Endothelial cell of umbilical vein (primary cell): ENCODE results near the gene WDR86. TPM values are rescaled to one million over a fixed set of nuclear protein-coding genes. Genes with fewer than 3 reads are reported as not detected.

Experiments used
- BruUV-seq: library from RNA; stranded (reverse); fragments of 400-500 nt; replicated peaks from 2 replicates; lab custom pipeline; 2021; lab: Mats Ljungman, UMichigan
- CTCF ChIA-PET: fragments of 300-600, 350-600 bp; sonication (Branson Sonifier 250); formaldehyde crosslinking; loops from one replicate; lab custom pipeline; 2021; ENCODE audit warnings: antibody characterized with exemption, inconsistent platforms; lab: Charles Lee
- POLR2A ChIA-PET: fragments of 300-600, 350-600 bp; sonication (Branson Sonifier 250); formaldehyde crosslinking; loops from one replicate; lab custom pipeline; 2021; ENCODE audit warnings: antibody characterized with exemption, inconsistent platforms; lab: Charles Lee
- DNase-seq: peaks from one replicate; pipeline ENCODE4 v3.0.0-alpha.2; 2011; ENCODE audit warnings: low read depth, low spot score
- FAIRE-seq: peaks from 2 replicates; lab custom pipeline; 2011; peaks lifted over from hg19 to GRCh38; lab: Jason Lieb, UNC
- H2AFZ ChIP-seq: 2 replicates; pipeline ENCODE4 v1.6.0; 2012; ENCODE audit warnings: low read depth, low read length, control low read depth, inconsistent platforms
- H3K27ac ChIP-seq: 2 replicates; pipeline ENCODE4 v1.5.1; 2011; ENCODE audit warnings: low read depth, mild to moderate bottlenecking, control low read depth, low read length, moderate library complexity; ENCODE audit not compliant: insufficient read depth
- H3K27me3 ChIP-seq, 2 experiments: 2 replicates each; pipeline versions ENCODE4 v1.6.0 to v1.6.1; 2011; ENCODE audit warnings: low read length in 2 of 2, mixed read lengths in 1 of 2; ENCODE audit not compliant: control insufficient read depth in 2 of 2, insufficient read depth in 2 of 2
- H3K36me3 ChIP-seq, 2 experiments: 2 replicates in 1 of 2; 3 replicates in 1 of 2; pipeline ENCODE4 v1.5.1; 2011; ENCODE audit warnings: low read length in 2 of 2, mild to moderate bottlenecking in 1 of 2, moderate library complexity in 1 of 2; ENCODE audit not compliant: control insufficient read depth in 2 of 2, insufficient read depth in 2 of 2; ENCODE audit errors: extremely low read depth in 1 of 2
- H3K4me1 ChIP-seq: 3 replicates; pipeline ENCODE4 v1.5.1; 2011; ENCODE audit warnings: mild to moderate bottlenecking, low read length; ENCODE audit not compliant: control insufficient read depth, insufficient read depth; ENCODE audit errors: extremely low read depth
- H3K4me2 ChIP-seq: 2 replicates; pipeline ENCODE4 v1.6.1; 2011; ENCODE audit warnings: low read length, control low read depth, mixed read lengths; ENCODE audit not compliant: insufficient read depth
- H3K4me3 ChIP-seq, 3 experiments: fragments of 200-600 bp in 1 of 3; sonication (generic), shearing (Covaris generic) in 1 of 3; replicated peaks in 1 of 3; 2 replicates each; pipeline ENCODE4 v1.5.1; 2011 to 2016; ENCODE audit warnings: control low read depth in 3 of 3, low read length in 3 of 3, mild to moderate bottlenecking in 2 of 3, inconsistent platforms in 1 of 3, low read depth in 1 of 3, moderate library complexity in 1 of 3; ENCODE audit not compliant: insufficient read depth in 1 of 3
- H3K79me2 ChIP-seq: 2 replicates; pipeline ENCODE4 v1.6.0; 2012; ENCODE audit warnings: low read length, inconsistent platforms; ENCODE audit not compliant: control insufficient read depth, insufficient read depth
- H3K9ac ChIP-seq: replicated peaks from 2 replicates; pipeline ENCODE3; 2011; ENCODE audit warnings: low read length, control low read depth; ENCODE audit not compliant: insufficient read depth; ENCODE audit errors: extremely low read depth
- H3K9me1 ChIP-seq: replicated peaks from 3 replicates; pipeline ENCODE4 v1.6.0; 2011; ENCODE audit warnings: mild to moderate bottlenecking, low read length; ENCODE audit not compliant: control insufficient read depth, insufficient read depth; ENCODE audit errors: extremely low read depth
- H3K9me3 ChIP-seq: replicated peaks from 2 replicates; pipeline ENCODE4 v1.5.1; 2012; ENCODE audit warnings: low read length, inconsistent platforms; ENCODE audit not compliant: control insufficient read depth, insufficient read depth
- H4K20me1 ChIP-seq: replicated peaks from 2 replicates; pipeline ENCODE3; 2011; ENCODE audit warnings: mild to moderate bottlenecking, low read length; ENCODE audit not compliant: control insufficient read depth, insufficient read depth; ENCODE audit errors: extremely low read depth
- CTCF ChIP-seq, 2 donors: IDR thresholded peaks; 1 replicate in 1 of 2; 2 replicates in 1 of 2; pipeline ENCODE4 v1.5.1; 2011; ENCODE audit warnings: low read length in 2 of 2, mild to moderate bottlenecking in 2 of 2, moderate library complexity in 2 of 2, control low read depth in 1 of 2, inconsistent platforms in 1 of 2, low read depth in 1 of 2; ENCODE audit not compliant: insufficient read depth in 1 of 2; ENCODE audit errors: extremely low read depth in 1 of 2
- EZH2 ChIP-seq: IDR thresholded peaks from 2 replicates; pipeline ENCODE4 v1.6.1; 2012; ENCODE audit warnings: borderline replicate concordance, low read depth, mild to moderate bottlenecking, moderate library complexity, low read length, inconsistent platforms; ENCODE audit not compliant: severe bottlenecking
- FOS ChIP-seq: IDR thresholded peaks from 2 replicates; pipeline ENCODE4 v1.6.1; 2011; ENCODE audit warnings: mild to moderate bottlenecking, low read length, moderate library complexity, borderline replicate concordance; ENCODE audit not compliant: insufficient read depth
- GATA2 ChIP-seq: IDR thresholded peaks from 2 replicates; pipeline ENCODE4 v1.7.0; 2011; ENCODE audit warnings: low read depth, mild to moderate bottlenecking, moderate library complexity, mixed read lengths, low read length; ENCODE audit not compliant: insufficient read length, insufficient read depth
- MYC ChIP-seq: IDR thresholded peaks from one replicate; pipeline ENCODE4 v1.6.1; 2011; ENCODE audit warnings: mild to moderate bottlenecking, low read depth, low read length
- POLR2A ChIP-seq: IDR thresholded peaks from 2 replicates; pipeline ENCODE4 v1.6.1; 2012; ENCODE audit warnings: low read depth, mild to moderate bottlenecking, control low read depth, low read length
- POLR2AphosphoS5 ChIP-seq: IDR thresholded peaks from 2 replicates; pipeline ENCODE4 v1.6.1; 2012; ENCODE audit warnings: low read depth, mild to moderate bottlenecking, control low read depth, low read length, moderate library complexity; ENCODE audit not compliant: insufficient read depth
- dilution Hi-C: fragments of 300-500 bp; cut with MboI; formaldehyde crosslinking; loops from one replicate; pipeline ENCODE4 v1.15.0; 2019; ENCODE audit warnings: low sequenced_read_pairs; ENCODE audit not compliant: extremely low pct_ligation_motif_present
- intact Hi-C: fragments of 100-400 bp; cut with micrococcal nuclease; formaldehyde crosslinking; loops from one replicate; pipeline ENCODE4 v1.10.0; 2022
- polyA plus RNA-seq, 4 experiments: library from polyadenylated mRNA; depleted of rRNA in 3 of 4; stranded (reverse) in 3 of 4; unstranded in 1 of 4; fragments of >200 nt; gene quantifications; 2 replicates each; pipeline versions ENCODE4 v1.2.1 to v1.2.3, GENCODE V29; 2011 to 2012; ENCODE audit warnings: missing spikeins in 1 of 4
- total RNA-seq: library from RNA; stranded (reverse); gene quantifications from 2 replicates; pipeline ENCODE4 v1.2.3, GENCODE V29; 2021
- TF ChIP-seq, protein P1 (sequence below): IDR thresholded peaks from 2 replicates; pipeline ENCODE4 v1.6.1; 2011; ENCODE audit not compliant: insufficient read depth, insufficient read length

The WDR86 gene
- total and polyA plus RNA-seq, 2 donors (not counting 3 experiments of a cell fraction or from before 2014, with no cell fraction given) = not detected

DNA sequence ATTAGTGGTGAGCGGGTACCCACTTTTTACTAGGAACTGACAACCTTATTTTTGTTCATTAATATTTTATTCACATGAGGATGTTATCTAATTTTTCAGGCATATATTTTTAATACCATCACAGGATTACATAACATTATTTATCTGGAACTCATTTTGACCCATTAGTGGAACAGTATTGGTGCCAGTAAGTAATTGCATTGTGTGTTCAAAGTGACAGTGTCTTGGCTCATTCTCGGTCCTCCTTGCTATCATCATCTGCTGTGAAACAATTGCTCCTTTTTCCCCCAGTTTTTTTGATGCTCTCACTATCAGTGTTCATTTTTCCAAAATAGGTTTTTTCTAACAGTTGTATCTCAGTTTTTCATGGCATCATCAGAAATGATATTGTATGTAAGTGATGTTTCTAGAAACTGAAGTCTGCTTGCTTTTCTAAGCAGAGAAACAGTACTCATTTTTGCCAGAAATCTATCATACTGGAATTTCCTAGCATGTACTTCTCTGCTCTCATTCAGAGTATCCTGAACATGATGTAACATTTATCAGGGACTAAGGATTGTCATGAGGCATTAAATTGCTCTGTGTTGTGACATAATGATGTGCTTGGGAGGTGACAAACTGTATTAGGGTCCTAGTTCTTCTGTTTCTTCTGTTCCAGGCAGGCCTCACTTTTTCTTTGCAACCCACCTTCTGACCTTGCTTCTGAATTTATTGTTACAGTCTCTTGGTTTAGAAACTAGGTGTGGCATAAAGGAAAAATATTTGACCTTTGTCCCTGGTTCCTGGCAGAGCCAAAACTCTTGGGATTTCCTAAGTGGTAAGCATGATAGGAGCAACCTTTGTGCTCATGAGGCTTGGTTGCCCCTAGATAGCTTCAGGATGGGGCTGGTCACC, 64.0 kb downstream of the WDR86 start:
- CTCF ChIA-PET = interaction anchor here (0.5 kb wide), 1 partner anchor 188 kb away, joined by 4 read pairs; no protein-coding TSS in a partner anchor
- no TSS peak for BruUV-seq

More for the DNA sequence above, 64.0 kb downstream of the WDR86 start:
- no peaks in the 10 kb centered on the region for H3K9me3 ChIP-seq
- H3K27ac ChIP-seq = no peak overlapping the region
- POLR2A ChIA-PET = no interaction called here
- DNase-seq = no peak
- FAIRE-seq = peak; percentile 26
- H4K20me1 ChIP-seq = no peaks in the 10 kb centered on the region
- no peak for TF ChIP-seq POLR2AphosphoS5
- no peak for TF ChIP-seq CTCF (IDR thresholded peaks at IDR 0.05; ENCODE audit: extremely low read depth in 1 of 2, insufficient read depth in 1 of 2, low read depth in 1 of 2, low read length in 2 of 2)
- no peak for TF ChIP-seq POLR2A
- TF ChIP-seq MYC = no peak
- TF ChIP-seq FOS = no peak
- no peak for TF ChIP-seq EZH2
- TF ChIP-seq GATA2 = no peak
- TF ChIP-seq, protein P1, sequence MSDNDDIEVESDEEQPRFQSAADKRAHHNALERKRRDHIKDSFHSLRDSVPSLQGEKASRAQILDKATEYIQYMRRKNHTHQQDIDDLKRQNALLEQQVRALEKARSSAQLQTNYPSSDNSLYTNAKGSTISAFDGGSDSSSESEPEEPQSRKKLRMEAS = no peak
- H3K36me3 ChIP-seq = peaks cover 7 to 10% of the 10 kb centered on the region in 2 experiments
- intact Hi-C loops (no loop called here), dilution Hi-C loops (no loop called here)
- H3K9ac ChIP-seq = no peak overlapping the region
- no peaks in the 10 kb centered on the region for H3K9me1 ChIP-seq
- no peak overlapping the region for H2AFZ ChIP-seq
- no peak overlapping the region for H3K4me3 ChIP-seq
- peaks cover 15% of the 10 kb centered on the region for H3K4me1 ChIP-seq
- H3K4me2 ChIP-seq = no peak overlapping the region
- H3K79me2 ChIP-seq = peaks cover 18% of the 10 kb centered on the region
- H3K27me3 ChIP-seq = no peaks in the 10 kb centered on the region
